ENCODE data around the gene FGF5.
"Not testable (repeated sequence)": the region's sequence is repeated elsewhere in the genome, so short reads cannot be mapped to it uniquely, and the experiment has no call there.

Gene FGF5

DNA sequence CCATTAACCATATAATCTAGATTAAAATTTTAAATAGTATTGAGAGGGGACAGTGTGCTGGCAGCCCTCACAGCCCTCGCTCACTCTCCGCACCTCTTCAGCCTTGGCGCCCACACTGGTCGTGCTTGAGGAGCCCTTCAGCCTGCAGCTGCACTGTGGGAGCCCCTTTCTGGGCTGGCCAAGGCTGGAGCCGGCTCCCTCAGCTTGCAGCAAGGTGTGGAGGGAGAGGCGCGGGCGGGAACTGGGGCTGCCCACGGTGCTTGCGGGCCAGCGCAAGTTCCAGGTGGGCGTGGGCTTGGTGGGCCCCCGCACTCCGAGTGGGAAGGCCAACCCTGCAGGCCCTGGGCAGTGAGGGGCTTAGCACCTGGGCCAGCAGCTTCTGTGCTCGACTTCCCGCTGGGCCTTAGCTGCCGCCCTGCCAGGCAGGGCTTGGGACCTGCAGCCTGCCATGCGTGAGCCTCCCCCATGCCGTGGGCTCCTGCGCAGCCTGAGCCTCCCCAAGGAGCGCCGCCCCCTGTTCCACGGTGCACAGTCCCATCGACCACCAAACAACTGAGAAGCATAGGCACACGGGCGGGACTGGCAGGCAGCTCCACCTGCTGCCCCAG is 36.3 kb downstream of the FGF5 start:
- DNase-seq = no peak

DNA sequence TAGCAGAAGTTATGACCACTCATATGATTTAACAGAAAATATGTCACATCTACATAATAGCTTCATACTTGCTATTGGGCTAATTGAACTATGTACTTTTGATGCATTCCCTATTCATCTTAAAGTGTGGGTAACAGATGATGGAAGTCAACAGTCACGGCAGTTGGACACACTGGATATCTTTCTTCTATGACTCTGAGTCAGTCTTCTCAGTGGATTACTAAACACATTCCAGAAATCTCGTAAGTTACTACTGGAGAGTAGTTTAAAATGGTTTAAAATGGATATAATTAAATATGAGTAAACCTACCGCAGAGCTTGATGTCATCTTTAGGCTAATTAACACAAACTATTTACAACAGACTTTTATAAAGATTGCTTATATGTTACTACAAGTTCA is 39.0 kb downstream of the FGF5 start:
- no peak for DNase-seq

- DNase-seq = no peak
These were observed 39.8 kb downstream of the FGF5 start for GRCh38 chr4:80306260-80306659.

GRCh38 chr4:80307183-80307735 is 40.8 kb downstream of the FGF5 start:
- peak; percentile 96 for DNase-seq

GRCh38 chr4:80307774-80308465 is 41.5 kb downstream of the FGF5 start:
- peak; percentile 87 for DNase-seq

- DNase-seq = no peak
These were observed 42.0 kb downstream of the FGF5 start for GRCh38 chr4:80308466-80308822.

- no peak for DNase-seq
These were observed 43.0 kb downstream of the FGF5 start for GRCh38 chr4:80309294-80310004.

DNA sequence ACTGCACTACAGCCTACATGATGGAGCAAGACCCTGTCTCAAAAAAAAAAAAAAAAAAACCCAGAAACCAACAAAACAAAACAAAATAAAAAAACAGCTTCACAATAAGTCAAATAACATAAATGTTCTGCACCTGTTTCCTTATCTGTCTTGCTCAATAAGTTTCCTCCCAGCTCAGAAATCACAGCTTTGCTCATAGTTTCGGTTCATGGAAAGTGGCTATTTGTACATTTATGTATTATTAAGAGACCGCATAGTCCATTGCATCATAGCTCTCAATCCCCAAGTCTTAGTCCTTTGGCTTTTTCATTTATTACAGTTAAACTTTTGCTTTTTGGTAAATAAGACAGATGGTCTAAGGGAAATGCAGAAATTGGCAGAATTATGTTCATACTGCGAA is 44.7 kb downstream of the FGF5 start:
- no peak for DNase-seq

DNA sequence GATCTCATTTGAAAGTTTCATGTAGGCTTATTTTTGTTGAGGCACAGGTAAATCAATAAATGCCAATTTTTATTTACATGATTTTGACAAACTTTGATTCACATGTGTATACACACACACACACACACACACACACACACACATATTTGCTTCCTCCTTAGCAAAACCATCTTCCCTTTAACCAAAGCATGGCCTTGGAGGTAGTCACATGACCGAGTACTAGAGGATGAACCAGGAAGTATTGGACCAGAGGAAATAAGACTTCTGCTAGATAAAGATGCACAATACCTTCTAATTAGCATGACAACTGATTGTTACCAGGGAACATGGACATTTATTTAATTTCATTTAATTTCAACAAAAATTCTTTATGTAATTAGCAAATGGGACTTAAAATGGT is 45.7 kb downstream of the FGF5 start:
- DNase-seq = no peak

- DNase-seq = no peak
These were observed 47.2 kb downstream of the FGF5 start for GRCh38 chr4:80313627-80314026.

- not testable (repeated sequence) for DNase-seq
These were observed 49.4 kb downstream of the FGF5 start for GRCh38 chr4:80315848-80316247.

DNA sequence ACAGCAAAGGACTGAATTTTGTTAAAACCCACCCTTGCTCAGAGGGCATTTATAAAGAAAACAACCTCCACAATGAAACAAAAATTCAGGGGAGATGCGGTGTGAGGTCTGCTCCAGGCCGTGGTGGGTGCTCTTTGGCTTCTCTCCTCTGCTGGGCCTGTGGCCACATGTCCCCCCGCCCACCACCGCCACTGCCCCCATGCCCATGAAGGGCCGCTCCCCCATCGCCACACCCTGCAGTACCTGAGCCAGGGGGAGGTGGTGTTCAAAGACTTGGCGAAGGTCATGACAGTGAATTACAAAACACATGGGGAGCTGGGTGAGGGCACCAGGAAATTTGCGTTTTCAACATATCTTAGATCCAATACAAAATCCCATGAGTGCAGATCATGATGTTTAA is 54.9 kb downstream of the FGF5 start:
- DNase-seq = no peak

DNA sequence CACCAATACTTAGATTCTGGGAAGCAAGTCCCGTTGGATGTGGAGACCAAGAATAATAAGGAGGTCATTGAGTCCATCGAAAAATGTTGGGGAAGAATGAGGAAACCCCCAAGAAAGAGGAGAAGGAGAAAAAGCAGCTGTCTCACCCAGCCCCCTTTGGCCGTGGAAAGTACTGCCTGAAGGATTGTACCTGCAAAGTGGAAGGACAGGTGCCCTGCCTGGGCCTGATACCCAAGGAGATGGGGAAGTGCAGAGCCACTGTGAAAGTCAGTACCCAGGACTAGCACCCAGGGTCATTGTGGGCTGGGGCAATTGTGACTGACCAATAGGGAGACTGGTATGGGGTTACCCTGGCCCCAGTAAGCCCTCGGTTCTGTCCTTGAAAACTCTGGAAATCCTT is 55.3 kb downstream of the FGF5 start:
- no peak for DNase-seq

DNA sequence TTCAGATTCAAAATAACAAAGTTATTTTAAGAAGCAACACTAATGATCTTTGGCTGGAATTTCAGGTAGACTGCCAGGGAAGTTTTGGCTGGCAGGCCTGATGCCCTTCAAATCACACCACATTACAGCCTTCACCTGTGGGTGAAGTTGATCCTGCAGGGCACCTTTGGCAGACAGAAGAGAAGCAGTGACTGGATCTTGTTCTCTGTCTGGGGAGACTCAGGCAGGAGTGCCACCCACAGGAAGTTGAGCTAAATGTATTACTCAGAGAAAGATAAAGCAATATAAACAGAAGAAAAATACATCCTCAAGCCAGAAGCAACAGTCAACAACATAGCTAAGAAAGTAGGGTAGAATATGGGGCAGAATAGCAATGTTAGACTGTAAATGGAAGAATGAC is 56.3 kb downstream of the FGF5 start:
- no peak for DNase-seq

- DNase-seq = no peak
These were observed 57.7 kb downstream of the FGF5 start for GRCh38 chr4:80324171-80324570.

- DNase-seq = no peak
These were observed 65.2 kb downstream of the FGF5 start for GRCh38 chr4:80331693-80332092.

DNA sequence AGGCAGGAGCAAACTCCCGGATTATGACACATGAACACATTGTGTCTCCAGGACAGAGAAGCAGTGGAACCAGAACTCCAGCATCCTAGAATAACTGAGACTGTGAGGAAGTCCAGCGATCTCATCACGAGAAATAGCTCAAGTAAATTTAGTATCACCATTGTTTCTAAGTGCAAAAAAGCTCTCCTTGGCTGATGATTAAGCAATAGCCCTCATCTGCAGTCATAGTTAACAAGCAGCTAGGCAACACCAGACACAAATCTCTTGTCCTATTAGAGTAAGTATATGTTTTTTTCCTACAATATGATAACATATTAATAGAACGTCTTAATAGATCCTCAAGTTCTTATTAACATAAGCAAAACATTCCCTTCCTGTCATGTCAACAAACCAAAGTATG is 66.7 kb downstream of the FGF5 start:
- no peak for DNase-seq

- no peak for DNase-seq
These were observed 68.1 kb downstream of the FGF5 start for GRCh38 chr4:80334568-80334967.

GRCh38 chr4:80335226-80335553 is 68.7 kb downstream of the FGF5 start:
- no peak for DNase-seq

GRCh38 chr4:80335554-80336358 is 69.3 kb downstream of the FGF5 start, which contains the start of gene CFAP299:
Gene CFAP299 (plus strand): TSS chr4:80335730.
- DNase-seq = peak; percentile 35

- no peak for DNase-seq
These were observed 70.1 kb downstream of the FGF5 start for GRCh38 chr4:80336582-80336981.

- DNase-seq = no peak
These were observed 73.6 kb downstream of the FGF5 start for GRCh38 chr4:80340036-80340435.

Data from NCI-H1417 treated with DMSO at 0.1 percent for 48 hours (cell line).